WTC11 (cell line): ENCODE data around the gene P2RX3.

ENCODE experiments used
- ATF6 ChIP-seq: sonication (generic); formaldehyde crosslinking; IDR thresholded peaks from 2 replicates; pipeline ENCODE4 v1.8.1; 2023; ENCODE audit warnings: mild to moderate bottlenecking, missing genetic modification reagents
- CREB1 ChIP-seq: sonication (generic); formaldehyde crosslinking; IDR thresholded peaks from 2 replicates; pipeline ENCODE4 v1.8.0; 2023; ENCODE audit warnings: mild to moderate bottlenecking, missing genetic modification reagents
- CREM ChIP-seq: sonication (generic); formaldehyde crosslinking; IDR thresholded peaks from 2 replicates; pipeline ENCODE4 v1.8.1; 2022; ENCODE audit warnings: mild to moderate bottlenecking, missing genetic modification reagents, moderate library complexity
- CTCF ChIP-seq: fragments of 200-600 bp; IDR thresholded peaks from 2 replicates; pipeline ENCODE4 v1.8.0; 2022; ENCODE audit warnings: antibody characterized with exemption
- FOXJ3 ChIP-seq: sonication (generic); formaldehyde crosslinking; IDR thresholded peaks from 2 replicates; pipeline ENCODE4 v1.9.0; 2021; ENCODE audit warnings: missing genetic modification reagents, mild to moderate bottlenecking, borderline replicate concordance
- GABPB1 ChIP-seq: sonication (generic); formaldehyde crosslinking; IDR thresholded peaks from 2 replicates; pipeline ENCODE4 v1.8.1; 2023; ENCODE audit warnings: mild to moderate bottlenecking, missing genetic modification reagents
- IRF2 ChIP-seq: sonication (generic); formaldehyde crosslinking; IDR thresholded peaks from 2 replicates; pipeline ENCODE4 v1.8.0; 2022; ENCODE audit warnings: low read depth, missing genetic modification reagents, borderline replicate concordance
- MLX ChIP-seq: sonication (generic); formaldehyde crosslinking; IDR thresholded peaks from 2 replicates; pipeline ENCODE4 v1.8.1; 2023; ENCODE audit warnings: mild to moderate bottlenecking, missing genetic modification reagents, moderate library complexity
- NR1H2 ChIP-seq: sonication (generic); formaldehyde crosslinking; IDR thresholded peaks from 2 replicates; pipeline ENCODE4 v1.9.0; 2021; ENCODE audit warnings: mild to moderate bottlenecking, moderate library complexity, missing genetic modification reagents
- SMAD4 ChIP-seq: sonication (generic); formaldehyde crosslinking; IDR thresholded peaks from 2 replicates; pipeline ENCODE4 v1.8.0; 2022; ENCODE audit warnings: mild to moderate bottlenecking, missing genetic modification reagents
- TCF7 ChIP-seq: sonication (generic); formaldehyde crosslinking; IDR thresholded peaks from 2 replicates; pipeline ENCODE4 v1.8.0; 2022; ENCODE audit warnings: mild to moderate bottlenecking, low read depth, missing genetic modification reagents, moderate library complexity
- ZNF232 ChIP-seq: sonication (generic); formaldehyde crosslinking; IDR thresholded peaks from 2 replicates; pipeline ENCODE4 v1.8.0; 2022; ENCODE audit warnings: mild to moderate bottlenecking, missing genetic modification reagents
- ZNF423 ChIP-seq: fragments of 250-450 bp; sonication (Bioruptor Pico); IDR thresholded peaks from 2 replicates; pipeline ENCODE4 v2.1.2; 2022; ENCODE audit warnings: mild to moderate bottlenecking, moderate library complexity

GRCh38 chr11:57377107-57377506 lies 39.0 kb downstream of the P2RX3 start:
- TF ChIP-seq CTCF (no peak), CREB1 (CRISPR knock-in tag) (no peak), FOXJ3 (CRISPR knock-in tag) (no peak), ZNF232 (CRISPR knock-in tag) (no peak), ATF6 (CRISPR knock-in tag) (no peak), GABPB1 (CRISPR knock-in tag) (no peak), CREM (CRISPR knock-in tag) (no peak), IRF2 (CRISPR knock-in tag) (no peak), SMAD4 (no peak), MLX (CRISPR knock-in tag) (no peak), TCF7 (no peak), NR1H2 (CRISPR knock-in tag) (no peak), ZNF423 (CRISPR knock-in tag) (no peak)
